Measurements from ENCODE around the gene UTP18.

DNA sequence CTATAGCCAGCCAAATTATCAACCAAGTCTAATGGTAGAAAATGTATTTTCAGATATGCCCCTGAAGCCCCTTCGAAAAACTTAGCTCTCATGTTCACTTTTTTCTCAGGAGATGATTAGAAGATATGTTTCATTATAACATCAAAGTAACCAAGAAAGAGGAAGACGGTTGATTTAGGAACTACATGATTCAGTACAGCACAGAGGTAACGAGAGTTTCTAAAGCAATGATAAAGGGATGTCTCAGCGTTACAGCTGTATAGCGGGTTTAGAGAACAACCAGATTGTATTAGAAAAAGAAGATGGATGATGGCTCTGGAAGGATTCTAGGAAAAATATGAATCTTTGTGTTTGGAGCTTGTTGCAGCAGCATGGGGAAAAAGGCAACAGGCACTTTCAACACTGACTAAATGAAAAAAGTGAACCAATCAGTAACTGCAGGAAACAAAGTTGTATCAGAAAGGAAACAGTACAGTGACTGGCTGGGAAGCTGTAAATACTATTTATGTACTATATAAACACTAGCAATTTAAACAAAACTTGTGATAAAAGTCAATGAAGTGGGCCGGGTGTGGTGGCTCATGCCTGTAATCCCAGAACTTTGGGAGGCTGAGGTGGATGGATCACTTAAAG lies 22.0 kb upstream of the UTP18 start:
- TF ChIP-seq, protein P1, sequence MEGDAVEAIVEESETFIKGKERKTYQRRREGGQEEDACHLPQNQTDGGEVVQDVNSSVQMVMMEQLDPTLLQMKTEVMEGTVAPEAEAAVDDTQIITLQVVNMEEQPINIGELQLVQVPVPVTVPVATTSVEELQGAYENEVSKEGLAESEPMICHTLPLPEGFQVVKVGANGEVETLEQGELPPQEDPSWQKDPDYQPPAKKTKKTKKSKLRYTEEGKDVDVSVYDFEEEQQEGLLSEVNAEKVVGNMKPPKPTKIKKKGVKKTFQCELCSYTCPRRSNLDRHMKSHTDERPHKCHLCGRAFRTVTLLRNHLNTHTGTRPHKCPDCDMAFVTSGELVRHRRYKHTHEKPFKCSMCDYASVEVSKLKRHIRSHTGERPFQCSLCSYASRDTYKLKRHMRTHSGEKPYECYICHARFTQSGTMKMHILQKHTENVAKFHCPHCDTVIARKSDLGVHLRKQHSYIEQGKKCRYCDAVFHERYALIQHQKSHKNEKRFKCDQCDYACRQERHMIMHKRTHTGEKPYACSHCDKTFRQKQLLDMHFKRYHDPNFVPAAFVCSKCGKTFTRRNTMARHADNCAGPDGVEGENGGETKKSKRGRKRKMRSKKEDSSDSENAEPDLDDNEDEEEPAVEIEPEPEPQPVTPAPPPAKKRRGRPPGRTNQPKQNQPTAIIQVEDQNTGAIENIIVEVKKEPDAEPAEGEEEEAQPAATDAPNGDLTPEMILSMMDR (IDR thresholded peaks at IDR 0.05): no peak
- TF ChIP-seq POLR2A (IDR thresholded peaks at IDR 0.05): no peak

Measured in esophagus squamous epithelium (tissue), 4 donors.